Measurements from ENCODE around the gene DNAI1. TPM values are rescaled to one million over a fixed set of nuclear protein-coding genes. Genes with fewer than 3 reads are reported as not detected.

DNAI1 gene
- polyA plus RNA-seq, 2 of the 4 experiments (the other 2 are of a cell fraction), result 0.27 to 0.40 TPM

DNA sequence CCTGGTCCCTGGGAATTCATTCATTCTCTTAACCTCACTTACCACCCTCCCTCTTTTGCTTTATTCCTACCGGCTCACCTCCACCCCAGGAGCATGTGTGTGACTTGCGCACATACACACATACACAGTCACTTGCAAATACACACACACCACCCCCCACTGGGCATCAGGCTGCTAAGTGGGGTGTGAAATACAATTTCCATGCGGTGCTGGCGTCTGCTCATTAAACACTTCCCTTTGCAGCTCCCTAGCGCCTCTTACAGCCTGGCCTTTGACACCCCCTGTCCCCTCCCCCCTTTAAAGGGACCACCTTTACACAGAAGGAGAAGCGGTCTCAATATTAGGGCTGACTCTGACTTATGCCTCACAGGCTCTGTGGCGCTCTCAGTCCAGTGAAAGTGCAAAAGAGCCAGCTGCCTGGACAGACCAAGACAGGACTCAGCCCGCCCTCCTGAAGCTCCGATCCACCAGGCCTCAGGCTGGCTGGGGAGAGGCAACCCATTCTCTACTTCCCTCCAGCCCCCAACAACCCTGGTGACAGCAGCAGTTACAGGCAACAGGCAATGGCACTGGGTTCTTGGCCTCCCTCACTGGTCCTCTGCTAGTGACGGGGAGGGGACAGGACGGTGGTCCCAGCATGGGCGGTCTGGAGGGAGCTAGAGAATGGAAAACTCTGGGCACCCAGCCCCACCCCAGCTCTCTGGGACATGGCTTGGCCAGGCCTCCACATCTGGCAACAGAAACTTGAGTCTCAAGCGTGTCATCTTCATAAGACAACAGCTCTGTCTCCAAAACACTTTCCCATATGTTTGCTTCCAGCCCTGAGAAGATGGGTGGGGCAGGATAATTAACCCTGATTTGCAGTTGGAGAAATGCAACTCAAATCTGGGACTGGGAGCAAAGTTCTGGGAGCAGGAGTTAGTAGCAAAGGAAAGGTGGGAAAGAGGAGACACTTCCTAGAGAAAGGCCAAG lies 52.2 kb downstream of the DNAI1 start:
- H3K4me3 ChIP-seq, result no peak overlapping the region
- H3K27ac ChIP-seq, result no peak overlapping the region
- no peaks in the 10 kb centered on the region for H3K9me3 ChIP-seq
- ChIA-PET POLR2A (no interaction called here), CTCF (interaction anchor here (0.9 to 13.5 kb wide), 7 partner anchors 9 to 123 kb away, joined by 3 to 114 read pairs (median 7); no protein-coding TSS in a partner anchor)
- H3K4me1 ChIP-seq, result no peaks in the 10 kb centered on the region
- FAIRE-seq (no peak), ATAC-seq (no peak), DNase-seq (ENCODE audit: low read depth in 1 of 2, low spot score in 1 of 2) (no peak)
- WGBS (ENCODE audit: missing lambda C conversion rate), result 67% methylated on average over 12 of the region's 13 CpGs
- no peak for TF ChIP-seq MYC (IDR thresholded peaks at IDR 0.05; ENCODE audit: borderline replicate concordance, low read length)
- no peak for TF ChIP-seq EHMT2 (IDR thresholded peaks at IDR 0.05; ENCODE audit: low read depth)
- TF ChIP-seq JUN (IDR thresholded peaks at IDR 0.05), result no peak
- TF ChIP-seq ESRRA (IDR thresholded peaks at IDR 0.05; ENCODE audit: borderline replicate concordance, low read length), result no peak
- no peak for TF ChIP-seq HDAC2 (IDR thresholded peaks at IDR 0.05)
- TF ChIP-seq PBX3 (IDR thresholded peaks at IDR 0.05), result no peak
- TF ChIP-seq SMC3 (IDR thresholded peaks at IDR 0.05), result no peak
- TF ChIP-seq ZSCAN20 (CRISPR knock-in tag; IDR thresholded peaks at IDR 0.05), result no peak
- TF ChIP-seq ATOH8 (CRISPR knock-in tag; IDR thresholded peaks at IDR 0.05; ENCODE audit: low read depth), result no peak
- TF ChIP-seq HEYL (CRISPR knock-in tag; IDR thresholded peaks at IDR 0.05), result no peak
- no peak for TF ChIP-seq POLR2AphosphoS2 (conservative IDR thresholded peaks at IDR 0.05; ENCODE audit: low read length)
- no peak for TF ChIP-seq CHD4 (IDR thresholded peaks at IDR 0.05; ENCODE audit: borderline replicate concordance)
- no peak for TF ChIP-seq USF2 (IDR thresholded peaks at IDR 0.05)
- TF ChIP-seq REST (IDR thresholded peaks at IDR 0.05), result no peak
- no peak for TF ChIP-seq CEBPB (IDR thresholded peaks at IDR 0.05)
- TF ChIP-seq HOXB5 (CRISPR knock-in tag; IDR thresholded peaks at IDR 0.05), result no peak
- no peak for TF ChIP-seq RFX5 (IDR thresholded peaks at IDR 0.05)
- no peak for TF ChIP-seq FOXS1 (CRISPR knock-in tag; IDR thresholded peaks at IDR 0.05)
- TF ChIP-seq, protein P1, sequence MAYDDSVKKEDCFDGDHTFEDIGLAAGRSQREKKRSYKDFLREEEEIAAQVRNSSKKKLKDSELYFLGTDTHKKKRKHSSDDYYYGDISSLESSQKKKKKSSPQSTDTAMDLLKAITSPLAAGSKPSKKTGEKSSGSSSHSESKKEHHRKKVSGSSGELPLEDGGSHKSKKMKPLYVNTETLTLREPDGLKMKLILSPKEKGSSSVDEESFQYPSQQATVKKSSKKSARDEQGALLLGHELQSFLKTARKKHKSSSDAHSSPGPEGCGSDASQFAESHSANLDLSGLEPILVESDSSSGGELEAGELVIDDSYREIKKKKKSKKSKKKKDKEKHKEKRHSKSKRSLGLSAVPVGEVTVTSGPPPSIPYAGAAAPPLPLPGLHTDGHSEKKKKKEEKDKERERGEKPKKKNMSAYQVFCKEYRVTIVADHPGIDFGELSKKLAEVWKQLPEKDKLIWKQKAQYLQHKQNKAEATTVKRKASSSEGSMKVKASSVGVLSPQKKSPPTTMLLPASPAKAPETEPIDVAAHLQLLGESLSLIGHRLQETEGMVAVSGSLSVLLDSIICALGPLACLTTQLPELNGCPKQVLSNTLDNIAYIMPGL (CRISPR knock-in tag; IDR thresholded peaks at IDR 0.05; ENCODE audit: borderline replicate concordance), result no peak
- no peak overlapping the region for H3K4me2 ChIP-seq
